ENCODE data around the gene ABO. TPM values are rescaled to one million over a fixed set of nuclear protein-coding genes. Genes with fewer than 3 reads are reported as not detected.
A peak's percentile ranks its signal among the peaks of the same experiment; 100 is the strongest.

The ABO gene
- total and polyA plus RNA-seq, 2 of the 8 experiments (the other 6 are each of a cell fraction or from before 2014, with no cell fraction given): 0.03 TPM; not detected in 1

GRCh38 chr9:133242991-133243390 is 32.0 kb downstream of the ABO start:
- Histone ChIP-seq H3K27me3 (replicated peaks in 1 of 4; ENCODE audit: control insufficient read depth in 3 of 4, extremely low read depth in 1 of 4, insufficient read depth in 3 of 4, low read length in 3 of 4) (no peaks in the 10 kb centered on the region; a peak in 1 of 7 replicates), H3K79me1 (ENCODE audit: low read depth, low read length) (no peaks in the 10 kb centered on the region), H3K79me2 (ENCODE audit: control insufficient read depth in 1 of 2, insufficient read depth in 2 of 2, low read length in 2 of 2) (no peaks in the 10 kb centered on the region), H3K4me1 (replicated peaks in 1 of 4; ENCODE audit: control insufficient read depth in 3 of 4, insufficient read depth in 4 of 4, low read length in 3 of 4) (peaks cover 0 to 2% (median under 1%) of the 10 kb centered on the region in 4 experiments; a peak in 2 of 7 replicates), H3K4ac (replicated peaks; ENCODE audit: insufficient read length, low read depth, low read length) (no peak overlapping the region), H2BK5ac (ENCODE audit: low read depth, low read length) (no peak overlapping the region), H4K20me1 (replicated peaks in 1 of 2; ENCODE audit: control insufficient read depth in 1 of 2, insufficient read depth in 2 of 2, low read length in 2 of 2) (no peaks in the 10 kb centered on the region), H3K56ac (replicated peaks; ENCODE audit: insufficient read length, low read depth, low read length) (no peak overlapping the region), H2BK15ac (ENCODE audit: low read length) (no peak overlapping the region), H3K27ac (ENCODE audit: low read depth, low read length) (no peak overlapping the region), H3K36me3 (ENCODE audit: control insufficient read depth in 2 of 4, insufficient read depth in 4 of 4, low read length in 3 of 4) (no peaks in the 10 kb centered on the region), H3K23me2 (ENCODE audit: low read depth, low read length) (peaks cover 5% of the 10 kb centered on the region; the same call in 1 of the 2 replicates), H4K8ac (ENCODE audit: extremely low read depth, insufficient read depth, low read length) (no peak overlapping the region), H3K9ac (replicated peaks in 1 of 4; ENCODE audit: extremely low read depth in 1 of 4, low read depth in 3 of 4, low read length in 3 of 4) (no peak overlapping the region), H2BK12ac (ENCODE audit: low read depth, low read length) (no peak overlapping the region), H4K5ac (ENCODE audit: insufficient read length, low read depth, low read length) (no peak overlapping the region), H2BK20ac (ENCODE audit: low read length) (no peak overlapping the region), H3K18ac (ENCODE audit: extremely low read depth, low read length) (no peak overlapping the region), H3K9me3 (ENCODE audit: insufficient read depth in 2 of 2, low read depth in 1 of 2, low read length in 1 of 2) (no peaks in the 10 kb centered on the region), H2AK5ac (ENCODE audit: low read depth, low read length) (no peak overlapping the region), H2BK120ac (replicated peaks; ENCODE audit: low read depth, low read length) (no peak overlapping the region), H2AFZ (ENCODE audit: low read length) (no peak overlapping the region), H3K4me2 (ENCODE audit: insufficient read depth in 1 of 2, low read depth in 2 of 2, low read length in 2 of 2) (no peak overlapping the region), H3K4me3 (ENCODE audit: extremely low read depth in 1 of 4, insufficient read depth in 2 of 4, low read depth in 3 of 4, low read length in 4 of 4) (no peak overlapping the region), H4K91ac (replicated peaks; ENCODE audit: insufficient read length, low read length) (no peak overlapping the region), H3K23ac (ENCODE audit: insufficient read length) (no peak overlapping the region), H3K14ac (ENCODE audit: insufficient read length) (no peak overlapping the region)
- FAIRE-seq: no peak
- 85% methylated on average over 8 of the region's 8 CpGs; no CpG with 5 or more reads in 1 of the 2 experiments for WGBS, 2 experiments (ENCODE audit: extremely low coverage in 1 of 2, insufficient coverage in 1 of 2, insufficient read length in 1 of 2, insufficient replicate concordance in 2 of 2, low coverage in 1 of 2, low lambda C conversion rate in 2 of 2, missing lambda C conversion rate in 1 of 2)
- DNase-seq (ENCODE audit: low read depth in 1 of 2, low spot score in 2 of 2): no peak
- CTCF ChIA-PET (ENCODE audit: partially characterized antibody): interaction anchor here (1.0 kb wide), 1 partner anchor 57 kb away, joined by 4 read pairs; no protein-coding TSS in a partner anchor
- POLR2A ChIA-PET (ENCODE audit: partially characterized antibody): no interaction called here
- TF ChIP-seq CHD1 (IDR thresholded peaks at IDR 0.05; ENCODE audit: low read depth, low read length) (no peak), MAFK (IDR thresholded peaks at IDR 0.05; ENCODE audit: low read depth, low read length) (0 out of 2 replicates have a peak, but pooled peaks have one; percentile 10), HDAC6 (IDR thresholded peaks at IDR 0.05; ENCODE audit: low read depth, low read length) (no peak)
